22Rv1 (cell line): ENCODE results near the gene AP1B1.

Source experiments
- CTCF ChIP-seq: fragments of 450-650 bp; IDR thresholded peaks from 2 replicates; pipeline ENCODE4 v1.5.1; 2017; ENCODE audit warnings: mild to moderate bottlenecking
- ZFX ChIP-seq: fragments of 450-650 bp; IDR thresholded peaks from 2 replicates; pipeline ENCODE4 v1.6.1; 2017; ENCODE audit warnings: antibody characterized with exemption, borderline replicate concordance

GRCh38 chr22:29302681-29303465 lies 85.5 kb downstream of the AP1B1 start:
- TF ChIP-seq CTCF (no peak), ZFX (no peak)
